HepG2 (cell line): Measurements from ENCODE around the gene DHRS13. TPM values are rescaled to one million over a fixed set of nuclear protein-coding genes. Genes with fewer than 3 reads are reported as not detected.

Source experiments
- ATAC-seq: fragments of 200-7000 bp; cut with Tn5 transposase; 3 replicates; pipeline ENCODE4 v1.9.1; 2020; ENCODE audit warnings: mild to moderate bottlenecking, moderate library complexity
- BruUV-seq: library from RNA; stranded (reverse); fragments of 400-500 nt; replicated peaks from 2 replicates; lab custom pipeline; 2021; lab: Mats Ljungman, UMichigan
- CTCF ChIA-PET: fragments of 300-600 bp; formaldehyde crosslinking; extraction: SDS; loops from one replicate; lab custom pipeline; 2021; ENCODE audit warnings: low total read pairs, inconsistent platforms, low intra/inter-chr PET ratio; lab: Yijun Ruan, JAX
- POLR2A ChIA-PET: fragments of 350-600 bp; sonication (Branson Sonifier 250); formaldehyde crosslinking; loops from one replicate; lab custom pipeline; 2020; ENCODE audit warnings: antibody characterized with exemption, inconsistent platforms; lab: Yijun Ruan, JAX
- DNase-seq: peaks from one replicate; pipeline ENCODE4 v3.0.0-alpha.2; 2015; ENCODE audit warnings: low spot score
- FAIRE-seq: peaks from 3 replicates; lab custom pipeline; 2011; peaks lifted over from hg19 to GRCh38; lab: Jason Lieb, UNC
- H2AFZ ChIP-seq: one replicate; pipeline ENCODE4 v1.6.1; 2011; ENCODE audit warnings: low read length, inconsistent platforms
- H3K27ac ChIP-seq: fragments of 300-600 bp; 3 replicates; pipeline ENCODE4 v1.8.0; 2011; ENCODE audit warnings: mixed run types, mild to moderate bottlenecking, mixed read lengths, low read length, inconsistent platforms; ENCODE audit not compliant: insufficient read depth; ENCODE audit errors: extremely low read length
- H3K27me3 ChIP-seq, 2 experiments: fragments of 200-600 bp in 1 of 2; 2 replicates in 1 of 2; 3 replicates in 1 of 2; pipeline versions ENCODE4 v1.6.0 to v1.8.0; 2011; ENCODE audit warnings: low read length in 2 of 2, mild to moderate bottlenecking in 2 of 2, moderate library complexity in 2 of 2, inconsistent platforms in 1 of 2; ENCODE audit not compliant: insufficient read depth in 2 of 2, control insufficient read depth in 1 of 2
- H3K36me3 ChIP-seq, 2 experiments: fragments of 200-600 bp in 1 of 2; replicated peaks in 1 of 2; 2 replicates in 1 of 2; 3 replicates in 1 of 2; pipeline versions ENCODE4 v1.5.1 to v1.8.0; 2011; ENCODE audit warnings: low read length in 2 of 2, inconsistent platforms in 1 of 2; ENCODE audit not compliant: insufficient read depth in 2 of 2, control insufficient read depth in 1 of 2
- H3K4me1 ChIP-seq: 2 replicates; pipeline ENCODE4 v1.5.1; 2012; ENCODE audit warnings: low read length, inconsistent platforms; ENCODE audit not compliant: insufficient read depth
- H3K4me2 ChIP-seq: 2 replicates; pipeline ENCODE4 v1.6.0; 2011; ENCODE audit warnings: low read depth, low read length, inconsistent platforms
- H3K4me3 ChIP-seq, 3 experiments: fragments of 200-600 bp in 1 of 3; sonication (generic), shearing (Covaris generic) in 1 of 3; replicated peaks in 1 of 3; 2 replicates each; pipeline ENCODE4 v1.5.1; 2011 to 2016; ENCODE audit warnings: low read length in 3 of 3, inconsistent platforms in 2 of 3, low read depth in 2 of 3, mild to moderate bottlenecking in 2 of 3, control low read depth in 1 of 3, mixed read lengths in 1 of 3; ENCODE audit not compliant: insufficient read depth in 1 of 3
- H3K79me2 ChIP-seq: one replicate; pipeline ENCODE4 v1.6.1; 2011; ENCODE audit warnings: low read length, inconsistent platforms; ENCODE audit not compliant: insufficient read depth
- H3K9ac ChIP-seq: 2 replicates; pipeline ENCODE4 v1.6.0; 2011; ENCODE audit warnings: mild to moderate bottlenecking, low read depth, low read length, inconsistent platforms; ENCODE audit not compliant: insufficient read depth
- H3K9me3 ChIP-seq: 2 replicates; pipeline ENCODE4 v1.5.1; 2012; ENCODE audit warnings: mild to moderate bottlenecking, low read length
- H4K20me1 ChIP-seq: 2 replicates; pipeline ENCODE4 v1.6.0; 2011; ENCODE audit warnings: inconsistent platforms, mild to moderate bottlenecking, low read length, moderate library complexity; ENCODE audit not compliant: insufficient read depth
- ARNT ChIP-seq: fragments of 450-650 bp; IDR thresholded peaks from 2 replicates; pipeline ENCODE4 v1.6.1; 2017
- ATF3 ChIP-seq: sonication (generic); formaldehyde crosslinking; IDR thresholded peaks from 2 replicates; pipeline ENCODE4 v1.4.0; 2020; ENCODE audit warnings: missing genetic modification reagents
- BORCS8-MEF2B ChIP-seq: sonication (generic); formaldehyde crosslinking; IDR thresholded peaks from 2 replicates; pipeline ENCODE4 v1.8.0; 2022; ENCODE audit warnings: mild to moderate bottlenecking, missing genetic modification reagents
- CBX5 ChIP-seq: sonication (generic); formaldehyde crosslinking; IDR thresholded peaks from 2 replicates; pipeline ENCODE4 v1.4.0; 2020; ENCODE audit warnings: missing genetic modification reagents, borderline replicate concordance
- CTCF ChIP-seq: sonication (generic); formaldehyde crosslinking; IDR thresholded peaks from 2 replicates; pipeline ENCODE4 v1.5.0; 2020; ENCODE audit warnings: mild to moderate bottlenecking, missing genetic modification reagents, moderate library complexity
- MTA3 ChIP-seq: sonication (generic); formaldehyde crosslinking; IDR thresholded peaks from 2 replicates; pipeline ENCODE4 v1.4.0; 2020; ENCODE audit warnings: missing genetic modification reagents
- PATZ1 ChIP-seq: sonication (generic); formaldehyde crosslinking; IDR thresholded peaks from 2 replicates; pipeline ENCODE4 v1.4.0; 2020; ENCODE audit warnings: missing genetic modification reagents
- PPARG ChIP-seq: conservative IDR thresholded peaks from 2 replicates; pipeline ENCODE4 v1.6.1; 2016; ENCODE audit warnings: missing biosample characterization, missing genetic modification reagents
- RAD21 ChIP-seq: fragments of 450-650 bp; formaldehyde crosslinking; IDR thresholded peaks from 2 replicates; pipeline ENCODE4 v1.5.0; 2020; ENCODE audit warnings: mild to moderate bottlenecking
- SMARCE1 ChIP-seq: fragments of 450-650 bp; IDR thresholded peaks from 2 replicates; pipeline ENCODE4 v1.6.1; 2017; ENCODE audit warnings: borderline replicate concordance
- SMC3 ChIP-seq: IDR thresholded peaks from 2 replicates; pipeline ENCODE4 v1.6.1; 2011; ENCODE audit warnings: low read length, improper control_type of control experiment
- SMYD3 ChIP-seq: sonication (generic); formaldehyde crosslinking; IDR thresholded peaks from 2 replicates; pipeline ENCODE4 v1.8.1; 2023; ENCODE audit warnings: mild to moderate bottlenecking, missing genetic modification reagents
- SP5 ChIP-seq: IDR thresholded peaks from 2 replicates; pipeline ENCODE4 v1.6.1; 2016; ENCODE audit warnings: low read depth, borderline replicate concordance
- TEAD3 ChIP-seq: optimal IDR thresholded peaks from 2 replicates; pipeline ENCODE3; 2016; ENCODE audit warnings: borderline replicate concordance
- TERF1 ChIP-seq: sonication (generic); formaldehyde crosslinking; IDR thresholded peaks from 2 replicates; pipeline ENCODE4 v1.8.0; 2022; ENCODE audit warnings: mild to moderate bottlenecking, missing genetic modification reagents, moderate library complexity
- ZFX ChIP-seq: sonication (generic); formaldehyde crosslinking; IDR thresholded peaks from 2 replicates; pipeline ENCODE4 v1.4.0; 2020; ENCODE audit warnings: mild to moderate bottlenecking, low read depth, missing genetic modification reagents, moderate library complexity
- ZNF121 ChIP-seq: sonication (generic); formaldehyde crosslinking; IDR thresholded peaks from 2 replicates; pipeline ENCODE4 v1.5.0; 2020; ENCODE audit warnings: mild to moderate bottlenecking, missing genetic modification reagents
- ZNF660 ChIP-seq: sonication (generic); formaldehyde crosslinking; IDR thresholded peaks from 2 replicates; pipeline ENCODE4 v1.5.1; 2020; ENCODE audit warnings: mild to moderate bottlenecking, low read depth, missing genetic modification reagents, borderline replicate concordance
- ZUFSP ChIP-seq: sonication (generic); formaldehyde crosslinking; IDR thresholded peaks from 2 replicates; pipeline ENCODE4 v1.9.0; 2021; ENCODE audit warnings: missing genetic modification reagents, mild to moderate bottlenecking, borderline replicate concordance
- WGBS: methylation state at CpG from one replicate; pipeline ENCODE4 v1.1.6; 2017; ENCODE audit warnings: low lambda C conversion rate; 5-methylcytosine and 5-hydroxymethylcytosine counted together
- in situ Hi-C: cut with HindIII; loops from 2 replicates; pipeline ENCODE4 v1.10.0; 2017; ENCODE audit warnings: low pct_unique_long_range_greater_than_20kb; ENCODE audit not compliant: extremely low pct_ligation_motif_present
- intact Hi-C: fragments of 100-400 bp; cut with micrococcal nuclease; formaldehyde crosslinking; loops from one replicate; pipeline ENCODE4 v1.10.0; 2022; ENCODE audit not compliant: unreplicated experiment
- polyA plus RNA-seq, 8 experiments: library from polyadenylated mRNA; depleted of rRNA in 3 of 8; stranded (reverse) in 7 of 8; unstranded in 1 of 8; fragments of >200 nt; fragmentation: Illumina TruSeq in 4 of 8; extraction: Trizol in 4 of 8; gene quantifications; 2 replicates each; pipeline versions ENCODE4 v1.2.1 to v1.2.3, GENCODE V29; 2011 to 2016; ENCODE audit warnings: low read depth in 4 of 8, missing spikeins in 1 of 8, mixed read lengths in 1 of 8; ENCODE audit not compliant: insufficient read depth in 1 of 8
- total RNA-seq, 5 experiments: library from RNA; depleted of rRNA; stranded (reverse); fragments of >200 nt; fragmentation: Illumina TruSeq; extraction: Trizol; gene quantifications; 2 replicates each; pipeline ENCODE4 v1.2.3, GENCODE V29; 2016; ENCODE audit warnings: low read depth in 1 of 5

Gene DHRS13
- total and polyA plus RNA-seq, 2 of the 13 experiments (the other 11 are each of a cell fraction or from before 2014, with no cell fraction given): 11.8 to 12.6 TPM

- no peak overlapping the region for H2AFZ ChIP-seq
- intact Hi-C loops: loop anchor here (1.0 kb wide), 1 partner anchor 116 kb away; no protein-coding TSS in a partner anchor
- no peaks in the 10 kb centered on the region for H3K27me3 ChIP-seq
- BruUV-seq: no TSS peak
- no peak overlapping the region for H3K27ac ChIP-seq
- no peak overlapping the region for H3K4me2 ChIP-seq
- no peaks in the 10 kb centered on the region for H3K4me1 ChIP-seq
- FAIRE-seq: peak; percentile 86
- no peak overlapping the region for H3K9ac ChIP-seq
- H4K20me1 ChIP-seq: no peaks in the 10 kb centered on the region
- no peak overlapping the region for H3K4me3 ChIP-seq
- no peaks in the 10 kb centered on the region for H3K79me2 ChIP-seq
- POLR2A ChIA-PET: interaction anchor here (1.2 to 1.4 kb wide), 2 partner anchors 11 to 23 kb away, joined by 3 to 5 read pairs; no protein-coding TSS in a partner anchor
- peak; percentile 57 for DNase-seq
- H3K36me3 ChIP-seq: peaks cover 26 to 43% of the 10 kb centered on the region in 2 experiments
- in situ Hi-C loops: loop anchor here (25.0 kb wide), 1 partner anchor 242 kb away; the partner anchor contains the start of gene BLTP2
- 83% methylated on average over 2 of the region's 4 CpGs for WGBS
- H3K9me3 ChIP-seq: no peaks in the 10 kb centered on the region
- CTCF ChIA-PET: interaction anchor here (1.2 to 2.4 kb wide), 4 partner anchors 24 to 152 kb away, joined by 3 to 20 read pairs (median 8); partner anchors contain the start of gene DHRS13
- peak; percentile 93 for ATAC-seq
- TF ChIP-seq TEAD3 (CRISPR knock-in tag): peak; percentile 99
- TF ChIP-seq ZNF660 (CRISPR knock-in tag): no peak
- no peak for TF ChIP-seq BORCS8-MEF2B (CRISPR knock-in tag)
- peak; percentile 74 for TF ChIP-seq RAD21 (CRISPR knock-in tag)
- peak; percentile 37; the same call in 1 of the 2 replicates for TF ChIP-seq CBX5 (CRISPR knock-in tag)
- peak; percentile 31; the same call in 1 of the 2 replicates for TF ChIP-seq PATZ1 (CRISPR knock-in tag)
- no peak for TF ChIP-seq SP5 (CRISPR knock-in tag)
- no peak for TF ChIP-seq SMARCE1
- TF ChIP-seq TERF1 (CRISPR knock-in tag): no peak
- no peak for TF ChIP-seq ZUFSP (CRISPR knock-in tag)
- TF ChIP-seq ARNT: no peak
- TF ChIP-seq ATF3 (CRISPR knock-in tag): no peak
- TF ChIP-seq SMC3: peak; percentile 68
- no peak for TF ChIP-seq PPARG (CRISPR knock-in tag)
- TF ChIP-seq ZFX: peak; percentile 27; the same call in 1 of the 2 replicates
- no peak for TF ChIP-seq ZNF121 (CRISPR knock-in tag)
- no peak for TF ChIP-seq SMYD3 (CRISPR knock-in tag)
- peak; percentile 89 for TF ChIP-seq CTCF (CRISPR knock-in tag)
- TF ChIP-seq MTA3: no peak
These were observed 23.9 kb downstream of the DHRS13 start for GRCh38 chr17:28878981-28879380.
